Osteocyte (in vitro differentiated cells): ENCODE results near the gene RASD2. TPM values are rescaled to one million over a fixed set of nuclear protein-coding genes. Genes with fewer than 3 reads are reported as not detected.
"Not testable (repeated sequence)": the region's sequence is repeated elsewhere in the genome, so short reads cannot be mapped to it uniquely, and the experiment has no call there.

Experiments used
- DNase-seq: peaks from one replicate; pipeline ENCODE4 v3.0.0; 2021; ENCODE audit warnings: mixed read lengths; ENCODE audit not compliant: unreplicated experiment; ENCODE audit errors: extremely low spot score
- H3K27ac Mint-ChIP-seq: one replicate; pipeline ENCODE4 v1.8.0; 2021; ENCODE audit warnings: mild to moderate bottlenecking, mixed read lengths; ENCODE audit not compliant: unreplicated experiment
- H3K27me3 Mint-ChIP-seq: one replicate; pipeline ENCODE4 v1.8.0; 2021; ENCODE audit warnings: mixed read lengths; ENCODE audit not compliant: unreplicated experiment
- H3K36me3 Mint-ChIP-seq: one replicate; pipeline ENCODE4 v1.8.0; 2021; ENCODE audit warnings: mixed read lengths; ENCODE audit not compliant: unreplicated experiment
- H3K4me1 Mint-ChIP-seq: one replicate; pipeline ENCODE4 v1.8.0; 2021; ENCODE audit warnings: mixed read lengths; ENCODE audit not compliant: unreplicated experiment
- H3K4me3 Mint-ChIP-seq: one replicate; pipeline ENCODE4 v1.8.0; 2021; ENCODE audit warnings: mild to moderate bottlenecking, moderate library complexity, mixed read lengths; ENCODE audit not compliant: unreplicated experiment
- H3K9me3 Mint-ChIP-seq: one replicate; pipeline ENCODE4 v1.8.0; 2021; ENCODE audit warnings: mixed read lengths; ENCODE audit not compliant: unreplicated experiment
- CTCF ChIP-seq: fragments of 200-600 bp; sonication (generic); IDR thresholded peaks from 2 replicates; pipeline ENCODE4 v1.5.0; 2021; ENCODE audit warnings: antibody characterized with exemption, mild to moderate bottlenecking, moderate library complexity
- total RNA-seq: library from RNA; stranded (reverse); gene quantifications from 2 replicates; pipeline ENCODE4 v1.2.1, GENCODE V29; 2021

Gene RASD2
- total RNA-seq, 1 donor from 2014 or later, result not detected

GRCh38 chr22:35509451-35509850 is 31.2 kb upstream of the RASD2 start:
- no peaks in the 10 kb centered on the region for H3K36me3 Mint-ChIP-seq
- TF ChIP-seq CTCF, result no peak
- H3K27me3 Mint-ChIP-seq, result peaks cover 22% of the 10 kb centered on the region
- H3K4me1 Mint-ChIP-seq, result no peaks in the 10 kb centered on the region
- no peak for DNase-seq
- no peak overlapping the region for H3K27ac Mint-ChIP-seq
- no peak overlapping the region for H3K4me3 Mint-ChIP-seq
- H3K9me3 Mint-ChIP-seq, result no peaks in the 10 kb centered on the region

DNA sequence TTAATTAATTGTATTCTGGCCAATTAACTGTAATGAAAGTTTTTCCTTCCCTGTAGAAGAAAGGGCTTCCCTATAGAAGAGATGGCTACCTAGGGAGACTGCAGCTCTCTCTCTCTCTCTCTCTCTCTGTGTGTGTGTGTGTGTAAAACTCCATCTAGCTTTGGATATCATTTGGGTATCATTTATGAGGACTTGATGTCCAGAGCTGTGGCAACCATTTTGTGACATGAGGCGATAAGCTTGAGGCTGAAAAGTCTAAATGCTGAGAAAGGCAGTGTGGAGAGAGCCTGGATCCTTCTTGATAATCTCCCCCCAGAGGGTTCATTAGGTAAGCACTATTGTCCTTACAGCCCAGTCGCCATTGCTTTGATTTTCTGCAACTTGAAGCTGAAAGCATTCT is 30.7 kb upstream of the RASD2 start:
- Mint-ChIP-seq H3K27me3 (peaks cover 24% of the 10 kb centered on the region), H3K9me3 (no peaks in the 10 kb centered on the region), H3K36me3 (no peaks in the 10 kb centered on the region), H3K27ac (no peak overlapping the region), H3K4me1 (no peaks in the 10 kb centered on the region), H3K4me3 (no peak overlapping the region)
- DNase-seq, result no peak
- no peak for TF ChIP-seq CTCF

DNA sequence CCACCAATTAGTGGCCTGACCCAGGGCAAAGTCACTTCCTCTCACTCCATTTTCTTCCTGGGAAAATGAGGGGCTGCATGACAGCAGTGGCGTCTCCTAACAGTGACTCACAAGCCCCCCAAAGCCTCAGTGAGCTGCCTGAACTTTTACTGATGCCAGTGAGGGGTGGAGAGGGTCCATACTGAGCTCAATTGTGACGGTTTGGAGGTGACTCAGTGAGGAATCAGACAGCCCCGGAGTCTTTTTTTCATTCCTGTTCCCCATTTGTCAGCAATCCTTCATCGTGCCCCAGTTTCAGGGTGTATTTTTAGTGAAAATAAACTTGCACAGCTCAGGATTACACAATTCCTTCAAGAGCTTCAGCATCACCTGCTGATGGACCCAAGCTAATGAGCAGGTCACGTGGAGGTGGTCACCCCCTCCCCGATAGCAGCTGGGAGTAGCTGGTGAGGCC is 30.1 kb upstream of the RASD2 start:
- H3K36me3 Mint-ChIP-seq, result no peaks in the 10 kb centered on the region
- no peaks in the 10 kb centered on the region for H3K9me3 Mint-ChIP-seq
- H3K27me3 Mint-ChIP-seq, result peaks cover 28% of the 10 kb centered on the region
- no peak for TF ChIP-seq CTCF
- no peaks in the 10 kb centered on the region for H3K4me1 Mint-ChIP-seq
- no peak overlapping the region for H3K27ac Mint-ChIP-seq
- no peak overlapping the region for H3K4me3 Mint-ChIP-seq
- no peak for DNase-seq

DNA sequence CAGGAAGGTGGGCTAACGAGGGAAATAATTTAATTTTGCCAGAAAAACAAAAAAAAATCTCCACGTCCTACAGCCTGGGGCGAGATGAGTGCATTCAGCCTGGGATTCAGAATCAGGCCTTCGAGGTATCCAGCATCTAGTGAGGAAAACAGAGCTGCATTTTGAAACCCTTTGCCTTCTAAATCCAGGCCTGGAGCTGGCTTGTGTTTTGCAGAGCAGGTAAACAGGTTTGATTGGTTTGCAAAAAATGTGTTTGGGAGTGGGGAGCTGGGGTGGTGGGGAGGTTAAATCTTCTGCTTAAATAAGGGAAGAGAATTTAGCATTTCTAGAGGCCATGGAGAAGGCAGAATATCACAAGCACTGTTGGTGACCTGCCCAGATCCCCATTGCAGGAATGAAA is 29.7 kb upstream of the RASD2 start:
- no peaks in the 10 kb centered on the region for H3K36me3 Mint-ChIP-seq
- no peak overlapping the region for H3K27ac Mint-ChIP-seq
- H3K9me3 Mint-ChIP-seq, result no peaks in the 10 kb centered on the region
- DNase-seq, result no peak
- no peak for TF ChIP-seq CTCF
- no peak overlapping the region for H3K4me3 Mint-ChIP-seq
- H3K27me3 Mint-ChIP-seq, result peaks cover 29% of the 10 kb centered on the region
- H3K4me1 Mint-ChIP-seq, result no peaks in the 10 kb centered on the region

DNA sequence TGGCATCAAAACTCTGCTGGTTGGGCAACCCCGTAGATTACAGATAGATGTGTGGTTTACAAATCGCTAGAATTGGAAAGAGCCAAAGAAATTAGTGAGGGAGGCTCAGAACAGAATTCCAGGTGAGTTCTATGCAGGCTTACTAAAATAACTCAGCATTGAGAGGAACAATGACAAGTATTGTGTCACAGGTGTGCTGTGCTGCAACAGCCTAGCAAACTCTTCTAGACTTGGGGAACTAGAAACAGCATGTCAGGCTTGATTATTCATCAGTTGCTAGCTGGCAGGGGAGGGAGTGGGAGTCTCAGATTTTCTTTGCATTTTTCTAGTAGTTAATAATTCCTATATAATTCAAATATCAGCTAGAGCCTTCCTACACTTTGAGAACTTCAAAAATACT is 26.3 kb upstream of the RASD2 start:
- no peaks in the 10 kb centered on the region for H3K36me3 Mint-ChIP-seq

GRCh38 chr22:35515952-35516351 is 24.7 kb upstream of the RASD2 start:
- H3K9me3 Mint-ChIP-seq, DNase-seq, H3K4me3 Mint-ChIP-seq, H3K36me3 Mint-ChIP-seq, H3K4me1 Mint-ChIP-seq, H3K27ac Mint-ChIP-seq: not testable (repeated sequence)
- peaks cover 56% of the 10 kb centered on the region for H3K27me3 Mint-ChIP-seq

More for the DNA sequence above, 26.3 kb upstream of the RASD2 start:
- no peak overlapping the region for H3K4me3 Mint-ChIP-seq
- DNase-seq, result no peak
- no peak overlapping the region for H3K27ac Mint-ChIP-seq
- TF ChIP-seq CTCF, result no peak
- no peaks in the 10 kb centered on the region for H3K4me1 Mint-ChIP-seq
- peaks cover 47% of the 10 kb centered on the region for H3K27me3 Mint-ChIP-seq
- H3K9me3 Mint-ChIP-seq, result no peaks in the 10 kb centered on the region
